HG03196 (cell line): ENCODE measurements around the gene ORC6.

ENCODE experiments used
- ATAC-seq: cut with Tn5 transposase; IDR thresholded peaks from one replicate; pipeline ENCODE4 v1.9.1; 2021; ENCODE audit not compliant: unreplicated experiment

Gene ORC6

DNA sequence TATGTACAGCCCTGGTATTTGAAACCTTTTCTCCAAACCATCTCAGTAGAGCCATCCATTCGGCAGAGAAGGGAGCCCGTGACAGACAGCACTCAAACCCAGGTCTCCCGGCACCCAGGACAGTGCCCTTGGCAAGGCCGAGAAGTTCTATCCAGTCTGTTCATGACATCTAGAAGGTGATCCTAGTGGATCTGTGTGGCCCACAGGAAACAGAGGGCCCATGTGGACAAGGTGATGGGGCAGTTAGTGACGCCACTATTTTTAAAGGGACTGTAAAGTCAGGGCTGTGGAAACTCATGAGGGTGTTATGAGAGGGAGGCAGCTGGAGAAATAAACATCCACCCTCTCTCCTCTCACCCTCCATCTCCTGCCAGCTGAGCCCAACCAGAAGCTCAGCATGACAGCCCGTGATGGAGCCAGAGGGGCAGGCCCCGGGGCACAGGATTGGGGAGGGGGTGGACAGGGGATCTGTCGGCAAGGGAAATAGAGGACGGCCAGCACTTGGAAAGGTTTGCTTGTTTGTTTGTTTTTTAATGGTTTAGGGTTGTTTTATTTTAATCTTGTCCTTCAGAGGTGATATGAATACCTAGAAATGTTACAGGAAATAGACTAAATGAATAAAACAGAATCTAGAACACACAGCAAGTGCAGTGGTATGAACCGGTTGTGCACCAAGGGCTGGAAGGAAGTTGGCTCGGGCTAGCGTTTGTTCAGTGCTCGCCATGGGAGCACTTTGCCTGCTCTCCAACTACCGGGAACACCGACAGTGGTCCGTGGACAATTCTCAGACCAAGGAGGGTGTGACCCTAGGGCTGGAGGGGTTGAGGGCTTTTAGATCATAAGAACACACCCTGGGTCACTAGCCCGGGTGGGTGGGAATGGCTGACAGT, 41.6 kb downstream of the ORC6 start:
- ATAC-seq = no peak

DNA sequence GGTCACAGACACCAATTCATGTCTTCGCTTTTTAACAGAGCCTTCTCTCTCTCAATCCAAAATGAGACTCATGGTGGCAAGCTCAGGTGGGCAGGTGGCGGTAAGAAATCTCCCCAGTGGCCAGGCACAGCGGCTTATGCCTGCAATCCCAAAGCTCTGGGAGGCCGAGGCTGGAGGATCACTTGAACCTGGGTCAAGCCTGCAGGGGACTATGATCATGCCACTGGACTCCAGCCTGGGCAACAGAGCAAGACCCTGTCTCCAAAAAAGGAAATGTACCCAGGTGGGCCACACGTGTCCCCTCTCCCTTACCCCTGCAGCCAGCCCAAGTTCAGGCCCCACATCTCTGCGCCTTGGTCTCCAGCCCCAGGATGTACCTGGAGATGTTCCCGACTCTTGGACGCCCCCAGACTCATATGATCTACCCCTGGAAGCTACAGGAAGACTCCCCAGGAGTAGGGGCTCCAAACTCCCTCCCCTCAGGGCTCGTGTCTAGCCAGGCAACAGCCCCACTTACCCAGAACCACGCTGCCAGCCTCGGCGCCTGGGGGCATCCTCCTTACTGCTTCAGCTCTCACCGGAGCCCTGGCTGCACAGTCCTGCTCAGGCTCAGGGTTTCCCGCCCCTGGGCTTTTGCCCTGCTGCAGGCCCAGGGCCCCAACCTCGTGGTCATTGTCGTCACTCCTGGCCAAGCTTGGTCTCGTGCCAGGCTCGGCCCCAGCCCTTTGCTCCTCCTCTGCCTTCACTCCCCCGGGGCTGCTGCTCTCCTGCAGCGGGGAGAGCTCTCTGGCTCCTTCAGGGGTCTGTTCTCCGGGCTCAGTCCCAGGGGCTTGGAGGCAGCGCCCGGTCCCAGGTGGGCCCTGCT, 42.5 kb downstream of the ORC6 start:
- ATAC-seq = no peak

DNA sequence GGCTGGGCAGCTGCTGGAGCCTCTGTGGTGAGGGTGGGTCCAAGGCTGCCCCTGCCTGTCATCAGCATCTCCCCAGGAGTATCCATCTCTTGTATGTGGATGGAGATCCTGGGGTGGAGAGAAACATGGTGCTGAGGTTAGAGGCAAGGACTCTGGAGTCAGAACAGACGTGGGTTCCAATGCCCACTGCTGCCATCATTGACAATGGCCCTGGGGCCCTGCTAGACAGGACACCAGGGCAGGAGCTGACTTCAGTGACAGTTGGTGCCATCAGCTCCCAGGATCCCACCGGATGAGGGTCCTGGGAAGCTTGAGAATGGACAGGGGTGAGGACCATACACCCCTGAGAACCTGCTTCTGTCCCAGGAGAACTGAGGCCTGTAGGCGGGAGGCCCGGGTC, 43.1 kb downstream of the ORC6 start:
- no peak for ATAC-seq

DNA sequence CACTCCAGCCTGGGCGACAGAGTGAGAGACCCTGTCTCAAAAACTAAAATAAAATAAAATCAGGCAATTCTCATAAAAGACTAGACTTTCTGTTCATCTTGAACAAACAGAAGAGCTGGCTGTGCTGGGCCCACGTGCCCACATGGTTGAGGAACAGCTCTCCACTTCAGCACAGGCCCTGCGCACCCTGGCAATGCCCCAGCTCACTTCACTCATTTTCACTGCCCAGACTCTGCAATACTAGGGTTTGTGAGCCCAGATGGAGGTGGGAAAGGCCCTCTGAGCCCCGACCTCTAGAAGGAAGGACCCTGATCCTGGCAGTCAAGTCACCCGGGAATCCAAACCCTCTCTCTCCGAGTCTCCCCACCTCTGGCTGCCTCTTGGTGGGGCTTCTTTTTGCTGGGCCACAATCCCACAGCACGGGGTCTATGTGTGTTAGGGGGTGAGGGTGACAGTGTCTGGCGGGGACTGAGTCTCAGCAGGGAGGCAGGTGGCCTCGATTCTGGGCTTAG, 43.9 kb downstream of the ORC6 start:
- no peak for ATAC-seq

DNA sequence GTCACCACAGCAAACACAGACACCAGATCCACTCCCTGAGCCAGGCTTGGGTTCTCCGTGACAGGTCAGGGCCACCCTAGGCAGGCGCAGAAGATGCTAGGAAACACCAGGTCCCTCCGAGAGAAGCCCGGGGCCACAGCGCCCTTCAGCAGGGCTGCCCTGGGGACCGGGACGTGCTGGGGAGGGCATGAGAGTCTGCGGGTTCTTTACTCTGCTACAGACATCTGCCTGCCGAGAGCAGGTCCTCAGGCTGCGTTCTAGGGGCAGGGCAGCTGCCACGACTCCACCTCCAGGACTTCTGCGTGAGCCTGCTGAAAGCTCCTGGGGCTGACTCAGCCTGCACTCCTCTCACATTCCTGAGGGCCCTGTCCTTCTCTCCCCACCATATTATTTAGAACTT, 47.2 kb downstream of the ORC6 start:
- ATAC-seq = no peak

DNA sequence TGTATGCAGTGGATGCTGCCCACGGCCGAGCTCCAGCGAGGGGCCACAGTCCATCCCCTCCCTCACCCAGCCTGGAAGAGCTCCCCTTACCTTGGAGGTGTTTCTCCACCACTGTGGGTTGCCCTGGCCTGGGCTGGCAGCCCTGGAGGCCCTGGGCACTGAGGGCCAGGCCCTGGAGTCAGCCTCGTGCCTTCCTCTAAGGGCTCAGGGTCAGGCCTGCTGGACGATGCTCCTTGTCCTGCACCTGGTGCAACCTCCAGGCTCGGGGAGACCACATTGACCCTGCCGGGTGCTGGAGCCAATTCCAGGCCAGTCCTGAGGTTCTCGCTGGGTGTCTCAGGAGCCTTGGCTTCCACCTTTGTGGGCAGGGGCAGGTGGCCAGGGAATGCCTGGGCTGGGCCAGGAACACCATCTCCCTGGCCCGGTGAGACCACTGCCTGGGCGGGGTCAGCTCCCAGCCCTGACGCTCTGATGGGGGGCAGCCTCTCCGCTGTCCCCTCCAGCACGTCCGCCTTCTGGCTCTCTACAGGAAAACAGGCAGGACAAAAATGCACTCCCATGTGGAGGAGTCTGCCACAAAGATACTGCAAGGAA, 48.3 kb downstream of the ORC6 start:
- ATAC-seq = no peak

DNA sequence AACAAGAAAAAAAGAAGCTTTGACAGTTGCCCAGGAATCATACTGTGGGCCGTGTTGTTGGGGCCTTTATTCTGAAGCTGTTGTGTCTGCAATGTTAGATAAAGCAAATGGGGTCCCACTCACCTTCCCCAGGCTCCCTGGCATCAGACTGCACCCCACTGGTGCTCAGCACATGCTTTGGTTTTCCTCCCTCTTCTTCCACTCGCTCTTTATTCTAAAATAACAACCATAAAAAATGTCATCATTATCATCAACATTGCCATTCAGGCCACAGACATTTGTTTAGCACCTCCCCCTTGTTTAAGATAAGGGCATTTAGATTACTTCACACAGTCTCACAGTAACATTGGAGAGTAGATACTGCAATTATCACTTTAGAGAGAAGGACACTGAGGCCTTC, 50.5 kb downstream of the ORC6 start:
- no peak for ATAC-seq

DNA sequence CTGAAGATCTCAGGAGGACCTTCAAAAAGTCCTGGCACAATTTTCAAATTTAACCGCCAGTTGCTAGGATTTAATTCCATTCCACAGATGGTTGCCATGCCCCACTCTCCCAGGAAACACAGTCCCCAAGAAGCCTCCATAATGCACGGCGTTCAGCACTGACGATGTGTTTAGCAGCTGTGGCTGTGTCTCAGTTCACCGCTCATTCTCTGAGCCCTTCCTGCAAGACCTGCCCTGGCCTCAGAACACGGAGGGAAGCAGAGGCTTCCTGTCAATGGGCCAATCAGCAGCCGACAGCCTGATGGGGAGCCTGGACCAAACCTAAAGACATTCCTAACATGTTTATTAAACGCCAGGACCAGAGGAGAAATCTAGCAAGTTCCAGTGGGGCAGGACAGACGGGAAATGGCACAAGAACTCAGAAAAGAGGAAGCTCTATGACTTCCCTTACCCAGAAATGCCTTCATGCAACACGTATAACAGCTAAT, 53.8 kb downstream of the ORC6 start:
- ATAC-seq = no peak

DNA sequence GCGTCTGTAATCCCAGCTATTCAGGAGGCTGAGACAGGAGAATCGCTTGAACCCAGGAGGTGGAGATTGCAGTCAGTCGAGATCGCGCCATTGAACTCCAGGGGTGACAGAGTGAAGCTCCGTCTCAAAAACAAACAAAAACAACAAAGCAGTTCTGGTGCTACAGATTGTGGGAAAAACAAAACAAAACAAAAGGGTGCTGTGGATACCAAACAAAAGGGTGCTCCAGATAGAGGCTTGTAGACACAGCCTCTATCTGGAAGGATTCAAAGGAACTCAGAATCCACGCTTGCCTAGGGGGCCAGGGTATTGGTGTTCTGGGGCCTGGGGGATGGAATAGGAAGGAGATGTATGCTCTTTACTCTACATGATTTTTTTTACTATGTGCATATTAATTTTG, 56.2 kb downstream of the ORC6 start:
- ATAC-seq = no peak

DNA sequence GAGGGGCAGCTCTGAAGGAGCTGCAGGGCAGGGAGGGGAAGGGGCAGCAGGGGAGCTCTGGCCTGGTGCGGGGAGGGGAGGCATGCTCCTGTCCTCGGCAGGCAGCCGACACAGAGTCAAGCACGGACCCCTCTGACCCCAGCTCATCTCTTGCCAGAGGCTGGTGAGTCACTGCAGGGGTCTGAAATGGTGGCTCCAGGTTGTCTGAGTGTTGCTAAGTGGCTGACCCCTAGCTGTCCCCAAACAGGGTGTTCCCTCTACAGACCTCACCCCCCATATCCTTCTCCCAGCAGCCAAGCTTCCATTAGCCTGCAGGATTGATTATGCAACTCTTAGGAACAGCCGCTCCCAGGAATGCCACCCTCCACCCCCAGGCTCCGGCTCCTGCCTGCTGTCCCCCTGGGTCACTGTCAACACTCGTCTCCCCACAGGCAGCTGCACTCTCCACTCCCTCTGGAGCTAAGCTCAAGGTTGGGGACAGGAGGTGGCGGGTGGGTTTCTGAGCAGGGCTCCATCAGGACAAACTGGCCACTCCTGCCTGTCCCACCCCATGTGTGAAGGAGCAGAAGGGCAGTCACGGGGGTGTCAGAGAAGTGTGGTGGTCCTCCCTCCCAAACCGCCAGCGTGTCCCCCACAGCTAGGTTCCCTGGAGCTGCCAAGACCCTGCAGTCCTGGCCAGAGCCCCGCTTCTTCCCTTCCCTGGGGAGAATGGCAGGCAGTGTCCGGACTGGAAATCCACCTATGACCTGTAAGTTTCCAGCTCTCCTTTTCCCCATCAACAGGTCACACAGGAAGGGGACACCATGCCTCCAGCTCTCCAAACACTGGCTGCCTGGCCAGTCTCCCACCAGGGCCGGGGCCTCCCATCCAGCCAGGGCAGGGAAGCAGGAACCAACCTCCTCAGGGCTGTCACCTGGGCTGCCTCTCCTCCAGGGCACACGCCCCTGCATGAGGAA, 57.6 kb downstream of the ORC6 start:
- ATAC-seq = no peak
